GM12878 (cell line): ENCODE measurements around the gene AP1S1. TPM values are rescaled to one million over a fixed set of nuclear protein-coding genes. Genes with fewer than 3 reads are reported as not detected.

ENCODE experiments used
- CREM ChIP-seq: IDR thresholded peaks from 2 replicates; pipeline ENCODE4 v1.6.1; 2014; ENCODE audit warnings: antibody characterized with exemption, low read depth
- EGR1 ChIP-seq, 2 experiments: IDR thresholded peaks; 1 replicate in 1 of 2; 2 replicates in 1 of 2; pipeline ENCODE4 v1.6.1; 2011 to 2012; ENCODE audit warnings: low read depth in 2 of 2, low read length in 2 of 2, borderline replicate concordance in 1 of 2, mild to moderate bottlenecking in 1 of 2, moderate library complexity in 1 of 2
- FOXM1 ChIP-seq: IDR thresholded peaks from 2 replicates; pipeline ENCODE4 v1.6.1; 2012; ENCODE audit warnings: low read depth, mild to moderate bottlenecking, inconsistent platforms, low read length, moderate library complexity
- KDM1A ChIP-seq: fragments of 200-600 bp; sonication (generic); IDR thresholded peaks from 2 replicates; pipeline ENCODE4 v1.6.1; 2016; ENCODE audit warnings: borderline replicate concordance
- MXI1 ChIP-seq: fragments of 150-350 bp; IDR thresholded peaks from 2 replicates; pipeline ENCODE4 v1.6.1; 2011; ENCODE audit warnings: low read depth, mild to moderate bottlenecking, inconsistent platforms, low read length, improper control_type of control experiment
- NBN ChIP-seq: fragments of 450-650 bp; IDR thresholded peaks from 2 replicates; pipeline ENCODE4 v1.6.1; 2016
- NFIC ChIP-seq: IDR thresholded peaks from 2 replicates; pipeline ENCODE4 v1.6.1; 2012; ENCODE audit warnings: low read depth, mild to moderate bottlenecking, inconsistent platforms, low read length, moderate library complexity
- RBBP5 ChIP-seq: fragments of 200-600 bp; sonication (generic); conservative IDR thresholded peaks from 2 replicates; pipeline ENCODE4 v1.6.1; 2016
- SPI1 ChIP-seq: IDR thresholded peaks from 2 replicates; pipeline ENCODE4 v1.6.1; 2011; ENCODE audit warnings: low read depth, mild to moderate bottlenecking, low read length, moderate library complexity, borderline replicate concordance; ENCODE audit not compliant: insufficient read depth
- SREBF2 ChIP-seq: IDR thresholded peaks from 2 replicates; pipeline ENCODE4 v1.6.1; 2012; ENCODE audit warnings: mild to moderate bottlenecking, low read length
- ZBTB40 ChIP-seq: fragments of 450-650 bp; IDR thresholded peaks from 2 replicates; pipeline ENCODE4 v1.6.1; 2016; ENCODE audit warnings: mild to moderate bottlenecking, moderate library complexity, borderline replicate concordance
- ZSCAN29 ChIP-seq: fragments of 450-650 bp; IDR thresholded peaks from 2 replicates; pipeline ENCODE4 v1.6.1; 2017; ENCODE audit warnings: mild to moderate bottlenecking, moderate library complexity
- polyA plus RNA-seq, 11 experiments: library from polyadenylated mRNA; depleted of rRNA in 4 of 11; unstranded in 6 of 11; stranded (reverse) in 5 of 11; fragments of >200 nt; fragmentation: Nextera tagmentation in 4 of 11; fragmentation: Illumina TruSeq in 1 of 11; extraction: Ambion mirVana in 4 of 11; extraction: Trizol in 1 of 11; gene quantifications; 1 replicate in 1 of 11; 2 replicates in 10 of 11; pipeline versions ENCODE4 v1.2.1 to v1.2.3, GENCODE V29; 2011 to 2016; ENCODE audit warnings: inconsistent platforms in 2 of 11, missing spikeins in 2 of 11, low read depth in 1 of 11
- total RNA-seq, 4 experiments: library from RNA; depleted of rRNA in 3 of 4; stranded (reverse); fragments of >200 nt in 3 of 4; fragmentation: Illumina TruSeq in 1 of 4; extraction: Trizol in 1 of 4; gene quantifications; 2 replicates each; pipeline versions ENCODE4 v1.2.1 to v1.2.3, GENCODE V29; 2013 to 2021
- TF ChIP-seq, protein P1 (sequence below): fragments of 450-650 bp; IDR thresholded peaks from 2 replicates; pipeline ENCODE4 v1.6.1; 2016; ENCODE audit warnings: mild to moderate bottlenecking
- TF ChIP-seq, protein P2 (sequence below): IDR thresholded peaks from 2 replicates; pipeline ENCODE4 v1.6.1; 2012; ENCODE audit warnings: low read length, inconsistent platforms
- TF ChIP-seq, protein P3 (sequence below): fragments of 450-650 bp; IDR thresholded peaks from 2 replicates; pipeline ENCODE4 v1.6.1; 2018; ENCODE audit warnings: mild to moderate bottlenecking, low read depth, moderate library complexity; ENCODE audit not compliant: partially characterized antibody

The AP1S1 gene
- total and polyA plus RNA-seq, 10 of the 15 experiments (the other 5 are each of a cell fraction or from before 2014, with no cell fraction given): 2.5 to 121 (median 54.9) TPM

DNA sequence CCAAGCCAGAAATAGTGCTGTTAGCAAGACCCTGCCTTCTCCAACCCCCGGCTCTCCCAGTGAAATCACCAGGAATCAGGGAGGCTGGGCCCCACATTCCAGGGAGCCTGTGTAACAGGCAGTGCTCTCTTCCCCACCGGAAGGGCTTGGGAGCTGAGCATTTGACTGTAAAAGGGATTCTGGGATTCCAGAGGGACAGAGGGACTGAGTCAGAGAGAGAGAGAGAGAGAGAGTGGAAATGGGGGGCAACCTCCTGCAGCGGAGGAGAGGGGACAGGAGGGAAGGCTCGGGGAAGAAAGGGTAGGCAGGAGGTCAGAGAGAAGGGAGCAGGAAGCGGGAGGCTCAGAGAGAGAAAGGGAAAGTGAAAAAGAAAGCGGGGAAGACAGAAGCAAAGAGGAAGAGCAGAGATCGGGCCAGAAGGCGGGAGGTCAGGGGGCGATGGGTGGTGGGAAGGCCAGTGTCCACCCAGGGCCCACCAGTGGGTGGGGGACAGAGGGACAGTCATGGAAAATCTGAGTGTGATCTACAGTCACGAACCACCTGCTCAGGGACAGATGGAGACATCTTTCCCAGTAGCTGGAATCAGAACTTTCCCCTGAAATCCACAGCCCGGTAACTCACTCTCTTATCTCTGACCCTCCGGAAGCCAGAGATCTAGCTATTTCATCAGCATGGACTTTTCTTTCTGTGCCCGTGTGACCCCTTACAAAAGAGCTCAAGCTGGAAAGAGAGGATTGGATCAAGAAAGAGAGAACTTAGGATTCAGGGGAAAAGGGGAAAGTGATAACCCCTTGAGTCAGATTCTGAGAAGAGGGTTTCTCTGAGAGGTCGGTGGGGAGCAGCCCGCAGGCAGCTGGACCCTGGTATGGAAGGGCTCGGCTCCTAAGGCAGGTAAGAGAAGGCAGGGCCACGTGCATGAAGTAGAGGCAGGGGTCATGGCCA lies 32.0 kb upstream of the AP1S1 start (continued):
- TF ChIP-seq, protein P1, sequence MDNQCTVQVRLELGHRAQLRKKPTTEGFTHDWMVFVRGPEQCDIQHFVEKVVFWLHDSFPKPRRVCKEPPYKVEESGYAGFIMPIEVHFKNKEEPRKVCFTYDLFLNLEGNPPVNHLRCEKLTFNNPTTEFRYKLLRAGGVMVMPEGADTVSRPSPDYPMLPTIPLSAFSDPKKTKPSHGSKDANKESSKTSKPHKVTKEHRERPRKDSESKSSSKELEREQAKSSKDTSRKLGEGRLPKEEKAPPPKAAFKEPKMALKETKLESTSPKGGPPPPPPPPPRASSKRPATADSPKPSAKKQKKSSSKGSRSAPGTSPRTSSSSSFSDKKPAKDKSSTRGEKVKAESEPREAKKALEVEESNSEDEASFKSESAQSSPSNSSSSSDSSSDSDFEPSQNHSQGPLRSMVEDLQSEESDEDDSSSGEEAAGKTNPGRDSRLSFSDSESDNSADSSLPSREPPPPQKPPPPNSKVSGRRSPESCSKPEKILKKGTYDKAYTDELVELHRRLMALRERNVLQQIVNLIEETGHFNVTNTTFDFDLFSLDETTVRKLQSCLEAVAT: no peak
- TF ChIP-seq NBN: peak; percentile 79
- no peak for TF ChIP-seq EGR1 (IDR thresholded peaks at IDR 0.05; ENCODE audit: borderline replicate concordance in 1 of 2, low read depth in 2 of 2, low read length in 2 of 2)
- no peak for TF ChIP-seq RBBP5
- no peak for TF ChIP-seq CREM
- TF ChIP-seq SREBF2: no peak
- peak; percentile 54; the same call in 1 of the 2 replicates for TF ChIP-seq ZBTB40
- no peak for TF ChIP-seq FOXM1
- no peak for TF ChIP-seq KDM1A
- TF ChIP-seq ZSCAN29: no peak
- no peak for TF ChIP-seq MXI1
- TF ChIP-seq NFIC: no peak
- TF ChIP-seq SPI1: peak; percentile 33; the same call in 1 of the 2 replicates
- TF ChIP-seq, protein P2, sequence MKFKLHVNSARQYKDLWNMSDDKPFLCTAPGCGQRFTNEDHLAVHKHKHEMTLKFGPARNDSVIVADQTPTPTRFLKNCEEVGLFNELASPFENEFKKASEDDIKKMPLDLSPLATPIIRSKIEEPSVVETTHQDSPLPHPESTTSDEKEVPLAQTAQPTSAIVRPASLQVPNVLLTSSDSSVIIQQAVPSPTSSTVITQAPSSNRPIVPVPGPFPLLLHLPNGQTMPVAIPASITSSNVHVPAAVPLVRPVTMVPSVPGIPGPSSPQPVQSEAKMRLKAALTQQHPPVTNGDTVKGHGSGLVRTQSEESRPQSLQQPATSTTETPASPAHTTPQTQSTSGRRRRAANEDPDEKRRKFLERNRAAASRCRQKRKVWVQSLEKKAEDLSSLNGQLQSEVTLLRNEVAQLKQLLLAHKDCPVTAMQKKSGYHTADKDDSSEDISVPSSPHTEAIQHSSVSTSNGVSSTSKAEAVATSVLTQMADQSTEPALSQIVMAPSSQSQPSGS: no peak
- TF ChIP-seq, protein P3, sequence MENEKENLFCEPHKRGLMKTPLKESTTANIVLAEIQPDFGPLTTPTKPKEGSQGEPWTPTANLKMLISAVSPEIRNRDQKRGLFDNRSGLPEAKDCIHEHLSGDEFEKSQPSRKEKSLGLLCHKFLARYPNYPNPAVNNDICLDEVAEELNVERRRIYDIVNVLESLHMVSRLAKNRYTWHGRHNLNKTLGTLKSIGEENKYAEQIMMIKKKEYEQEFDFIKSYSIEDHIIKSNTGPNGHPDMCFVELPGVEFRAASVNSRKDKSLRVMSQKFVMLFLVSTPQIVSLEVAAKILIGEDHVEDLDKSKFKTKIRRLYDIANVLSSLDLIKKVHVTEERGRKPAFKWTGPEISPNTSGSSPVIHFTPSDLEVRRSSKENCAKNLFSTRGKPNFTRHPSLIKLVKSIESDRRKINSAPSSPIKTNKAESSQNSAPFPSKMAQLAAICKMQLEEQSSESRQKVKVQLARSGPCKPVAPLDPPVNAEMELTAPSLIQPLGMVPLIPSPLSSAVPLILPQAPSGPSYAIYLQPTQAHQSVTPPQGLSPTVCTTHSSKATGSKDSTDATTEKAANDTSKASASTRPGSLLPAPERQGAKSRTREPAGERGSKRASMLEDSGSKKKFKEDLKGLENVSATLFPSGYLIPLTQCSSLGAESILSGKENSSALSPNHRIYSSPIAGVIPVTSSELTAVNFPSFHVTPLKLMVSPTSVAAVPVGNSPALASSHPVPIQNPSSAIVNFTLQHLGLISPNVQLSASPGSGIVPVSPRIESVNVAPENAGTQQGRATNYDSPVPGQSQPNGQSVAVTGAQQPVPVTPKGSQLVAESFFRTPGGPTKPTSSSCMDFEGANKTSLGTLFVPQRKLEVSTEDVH: no peak
